HG02852 (cell line): Measurements from ENCODE around the gene TEN1.
"Not testable (repeated sequence)": the region's sequence is repeated elsewhere in the genome, so short reads cannot be mapped to it uniquely, and the experiment has no call there.

Experiments used
- ATAC-seq: cut with Tn5 transposase; IDR thresholded peaks from one replicate; pipeline ENCODE4 v1.9.1; 2021; ENCODE audit warnings: mild to moderate bottlenecking, moderate library complexity; ENCODE audit not compliant: unreplicated experiment

TEN1 gene

GRCh38 chr17:75978938-75979704 is at the start of gene TEN1, which contains the start of gene ACOX1:
Gene TEN1 (plus strand): TSS chr17:75979240. CDS start chr17:75986193, 6,953 bp downstream.
Gene ACOX1 (minus strand): TSS chr17:75979166. CDS start chr17:75979073, 93 bp downstream.
- peak; percentile 82 for ATAC-seq

- no peak for ATAC-seq
Observed at GRCh38 chr17:75931062-75931461, 48.0 kb upstream of the TEN1 start.

GRCh38 chr17:75932852-75933251 is 46.2 kb upstream of the TEN1 start:
- ATAC-seq, result no peak

GRCh38 chr17:75933808-75934207 is 45.2 kb upstream of the TEN1 start:
- no peak for ATAC-seq

- ATAC-seq, result no peak
Observed at GRCh38 chr17:75937652-75938051, 41.4 kb upstream of the TEN1 start.

- ATAC-seq, result peak; percentile 95
Observed at GRCh38 chr17:75940727-75941441, 38.2 kb upstream of the TEN1 start, which contains the start of gene FBF1. Gene FBF1 (minus strand): TSS chr17:75941042. CDS start chr17:75938149, 2,893 bp downstream.

- ATAC-seq, result no peak
Observed at GRCh38 chr17:75941442-75941819, 37.6 kb upstream of the TEN1 start.

- ATAC-seq, result no peak
Observed at GRCh38 chr17:75942473-75942872, 36.6 kb upstream of the TEN1 start.

- no peak for ATAC-seq
Observed at GRCh38 chr17:75943491-75943890, 35.5 kb upstream of the TEN1 start.

GRCh38 chr17:75945211-75945610 is 33.8 kb upstream of the TEN1 start:
- no peak for ATAC-seq

GRCh38 chr17:75950421-75950820 is 28.6 kb upstream of the TEN1 start:
- no peak for ATAC-seq

GRCh38 chr17:75950855-75951554 is 28.0 kb upstream of the TEN1 start:
- no peak for ATAC-seq

- ATAC-seq, result no peak
Observed at GRCh38 chr17:75959051-75959838, 19.8 kb upstream of the TEN1 start.

GRCh38 chr17:75959839-75960511 is 19.1 kb upstream of the TEN1 start:
- ATAC-seq, result no peak

- ATAC-seq, result no peak
Observed at GRCh38 chr17:75965468-75965867, 13.6 kb upstream of the TEN1 start.

GRCh38 chr17:75969044-75969443 is 10.0 kb upstream of the TEN1 start:
- ATAC-seq, result not testable (repeated sequence)

- ATAC-seq, result no peak
Observed at GRCh38 chr17:75970011-75970523, 9.0 kb upstream of the TEN1 start.

GRCh38 chr17:75970626-75971025 is 8.4 kb upstream of the TEN1 start:
- ATAC-seq, result no peak

- ATAC-seq, result not testable (repeated sequence)
Observed at GRCh38 chr17:75975187-75975586, 3.9 kb upstream of the TEN1 start.

GRCh38 chr17:75975757-75976174 is 3.3 kb upstream of the TEN1 start:
- no peak for ATAC-seq
